Measurements from ENCODE around the gene LCE2A.
A peak's percentile ranks its signal among the peaks of the same experiment; 100 is the strongest.
"Not testable (repeated sequence)": the region's sequence is repeated elsewhere in the genome, so short reads cannot be mapped to it uniquely, and the experiment has no call there.

LCE2A gene

GRCh38 chr1:152697701-152698600 is at the start of gene LCE2A:
LCE2A (plus strand) TSS chr1:152698345; CDS start chr1:152698902, 557 bp downstream.
- DNase-seq (ENCODE audit: low read depth in 2 of 2), result no peak

GRCh38 chr1:152654110-152654509 is 44.0 kb upstream of the LCE2A start:
- DNase-seq (ENCODE audit: low read depth in 2 of 2), result peak; percentile 10 to 22

- DNase-seq (ENCODE audit: low read depth in 2 of 2), result no peak
Measured at GRCh38 chr1:152656459-152656858, 41.7 kb upstream of the LCE2A start.

GRCh38 chr1:152657677-152658076 is 40.5 kb upstream of the LCE2A start:
- no peak for DNase-seq (ENCODE audit: low read depth in 2 of 2)

GRCh38 chr1:152658649-152659048 is 39.5 kb upstream of the LCE2A start:
- DNase-seq (ENCODE audit: low read depth in 2 of 2), result no peak

- DNase-seq (ENCODE audit: low read depth in 2 of 2), result no peak
Measured at GRCh38 chr1:152663098-152663497, 35.0 kb upstream of the LCE2A start, which contains the start of gene LCE2D. LCE2D (plus strand) TSS chr1:152663380; CDS start chr1:152664106, 726 bp downstream.

GRCh38 chr1:152666171-152666570 is 32.0 kb upstream of the LCE2A start:
- not testable (repeated sequence) for DNase-seq (ENCODE audit: low read depth in 2 of 2)

- DNase-seq (ENCODE audit: low read depth in 2 of 2), result no peak
Measured at GRCh38 chr1:152667648-152668047, 30.5 kb upstream of the LCE2A start.

GRCh38 chr1:152673016-152673415 is 25.1 kb upstream of the LCE2A start:
- DNase-seq (ENCODE audit: low read depth in 2 of 2), result no peak

- DNase-seq (ENCODE audit: low read depth in 2 of 2), result not testable (repeated sequence)
Measured at GRCh38 chr1:152674983-152675382, 23.2 kb upstream of the LCE2A start, which contains the start of gene LCE2C. LCE2C (plus strand) TSS chr1:152675279; CDS start chr1:152676016, 737 bp downstream.

- no peak for DNase-seq (ENCODE audit: low read depth in 2 of 2)
Measured at GRCh38 chr1:152679459-152679858, 18.7 kb upstream of the LCE2A start.

GRCh38 chr1:152681616-152682015 is 16.5 kb upstream of the LCE2A start:
- DNase-seq (ENCODE audit: low read depth in 2 of 2), result no peak

- DNase-seq (ENCODE audit: low read depth in 2 of 2), result no peak
Measured at GRCh38 chr1:152683846-152684245, 14.3 kb upstream of the LCE2A start.

- not testable (repeated sequence) for DNase-seq (ENCODE audit: low read depth in 2 of 2)
Measured at GRCh38 chr1:152685823-152686222, 12.3 kb upstream of the LCE2A start, which contains the start of gene LCE2B. LCE2B (plus strand) TSS chr1:152686123; CDS start chr1:152686844, 721 bp downstream.

- no peak for DNase-seq (ENCODE audit: low read depth in 2 of 2)
Measured at GRCh38 chr1:152699746-152700145, 1.6 kb downstream of the LCE2A start.

- DNase-seq (ENCODE audit: low read depth in 2 of 2), result no peak
Measured at GRCh38 chr1:152707860-152708259, 9.7 kb downstream of the LCE2A start, which contains the start of gene LCE4A. LCE4A (plus strand) TSS chr1:152708160; CDS start chr1:152709076, 916 bp downstream.

GRCh38 chr1:152718238-152718637 is 20.1 kb downstream of the LCE2A start:
- no peak for DNase-seq (ENCODE audit: low read depth in 2 of 2)

- DNase-seq (ENCODE audit: low read depth in 2 of 2), result no peak
Measured at GRCh38 chr1:152725261-152725660, 27.1 kb downstream of the LCE2A start.

GRCh38 chr1:152728986-152729385 is 30.8 kb downstream of the LCE2A start:
- DNase-seq (ENCODE audit: low read depth in 2 of 2), result no peak

GRCh38 chr1:152735648-152736047 is 37.5 kb downstream of the LCE2A start:
- DNase-seq (ENCODE audit: low read depth in 2 of 2), result no peak

GRCh38 chr1:152737997-152738396 is 39.9 kb downstream of the LCE2A start:
- DNase-seq (ENCODE audit: low read depth in 2 of 2), result no peak

GRCh38 chr1:152739841-152740240 is 41.7 kb downstream of the LCE2A start:
- no peak for DNase-seq (ENCODE audit: low read depth in 2 of 2)

- DNase-seq (ENCODE audit: low read depth in 2 of 2), result no peak
Measured at GRCh38 chr1:152741656-152742055, 43.5 kb downstream of the LCE2A start.
